ENCODE results near the gene ATAD3B.

- TF ChIP-seq, protein P1, sequence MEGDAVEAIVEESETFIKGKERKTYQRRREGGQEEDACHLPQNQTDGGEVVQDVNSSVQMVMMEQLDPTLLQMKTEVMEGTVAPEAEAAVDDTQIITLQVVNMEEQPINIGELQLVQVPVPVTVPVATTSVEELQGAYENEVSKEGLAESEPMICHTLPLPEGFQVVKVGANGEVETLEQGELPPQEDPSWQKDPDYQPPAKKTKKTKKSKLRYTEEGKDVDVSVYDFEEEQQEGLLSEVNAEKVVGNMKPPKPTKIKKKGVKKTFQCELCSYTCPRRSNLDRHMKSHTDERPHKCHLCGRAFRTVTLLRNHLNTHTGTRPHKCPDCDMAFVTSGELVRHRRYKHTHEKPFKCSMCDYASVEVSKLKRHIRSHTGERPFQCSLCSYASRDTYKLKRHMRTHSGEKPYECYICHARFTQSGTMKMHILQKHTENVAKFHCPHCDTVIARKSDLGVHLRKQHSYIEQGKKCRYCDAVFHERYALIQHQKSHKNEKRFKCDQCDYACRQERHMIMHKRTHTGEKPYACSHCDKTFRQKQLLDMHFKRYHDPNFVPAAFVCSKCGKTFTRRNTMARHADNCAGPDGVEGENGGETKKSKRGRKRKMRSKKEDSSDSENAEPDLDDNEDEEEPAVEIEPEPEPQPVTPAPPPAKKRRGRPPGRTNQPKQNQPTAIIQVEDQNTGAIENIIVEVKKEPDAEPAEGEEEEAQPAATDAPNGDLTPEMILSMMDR (IDR thresholded peaks at IDR 0.05), result no peak
- TF ChIP-seq POLR2A (IDR thresholded peaks at IDR 0.05), result no peak
Measured at GRCh38 chr1:1452882-1453281, 18.7 kb upstream of the ATAD3B start.

Data from esophagus squamous epithelium (tissue), 4 donors.